GM19043 (cell line): ENCODE data around the gene AHCTF1.

Experiments used
- ATAC-seq: cut with Tn5 transposase; IDR thresholded peaks from one replicate; pipeline ENCODE4 v1.9.1; 2021; ENCODE audit warnings: low read depth; ENCODE audit not compliant: unreplicated experiment

Gene AHCTF1

GRCh38 chr1:246800756-246801155, 131.0 kb downstream of the AHCTF1 start:
- ATAC-seq: no peak

GRCh38 chr1:246800356-246800755, 131.4 kb downstream of the AHCTF1 start:
- no peak for ATAC-seq

- ATAC-seq: no peak
These were observed 132.9 kb downstream of the AHCTF1 start for GRCh38 chr1:246798606-246799496.

- ATAC-seq: no peak
These were observed 133.6 kb downstream of the AHCTF1 start for GRCh38 chr1:246798107-246798506.

- no peak for ATAC-seq
These were observed 134.2 kb downstream of the AHCTF1 start for GRCh38 chr1:246797597-246797996.

- no peak for ATAC-seq
These were observed 134.6 kb downstream of the AHCTF1 start for GRCh38 chr1:246797157-246797556.

GRCh38 chr1:246795906-246796694, 135.6 kb downstream of the AHCTF1 start:
- no peak for ATAC-seq

- no peak for ATAC-seq
These were observed 136.7 kb downstream of the AHCTF1 start for GRCh38 chr1:246794828-246795671.

- ATAC-seq: no peak
These were observed 137.5 kb downstream of the AHCTF1 start for GRCh38 chr1:246794048-246794827.

GRCh38 chr1:246793356-246793896, 138.3 kb downstream of the AHCTF1 start:
- no peak for ATAC-seq

- no peak for ATAC-seq
These were observed 139.1 kb downstream of the AHCTF1 start for GRCh38 chr1:246792603-246793002.

- no peak for ATAC-seq
These were observed 140.3 kb downstream of the AHCTF1 start for GRCh38 chr1:246791303-246791918.

GRCh38 chr1:246790833-246791232, 140.9 kb downstream of the AHCTF1 start:
- ATAC-seq: no peak

- ATAC-seq: no peak
These were observed 141.4 kb downstream of the AHCTF1 start for GRCh38 chr1:246790364-246790763.

- no peak for ATAC-seq
These were observed 142.1 kb downstream of the AHCTF1 start for GRCh38 chr1:246789454-246790339.
